RPMI7951 (cell line): Measurements from ENCODE around the gene RPN2. TPM values are rescaled to one million over a fixed set of nuclear protein-coding genes. Genes with fewer than 3 reads are reported as not detected.
"Not testable (repeated sequence)": the region's sequence is repeated elsewhere in the genome, so short reads cannot be mapped to it uniquely, and the experiment has no call there.

ENCODE experiments used
- DNase-seq: peaks from one replicate; pipeline ENCODE4 v3.0.0-alpha.2; 2012; ENCODE audit warnings: low read depth
- total RNA-seq: library from RNA; depleted of rRNA; stranded (reverse); fragments of >200 nt; shearing (Covaris generic); gene quantifications from 2 replicates; pipeline ENCODE4 v1.2.3, GENCODE V29; 2014; rRNA removed

RPN2 gene
- total RNA-seq = 527 and 744 TPM in 2 replicates

GRCh38 chr20:37178839-37179682, at the start of gene RPN2, which contains the start of gene MROH8:
RPN2 (plus strand) TSS chr20:37179330; CDS start chr20:37179357, 27 bp downstream.
MROH8 (minus strand) TSS chr20:37179548.
- peak; percentile 100 for DNase-seq

GRCh38 chr20:37131486-37131885, 47.6 kb upstream of the RPN2 start:
- DNase-seq = no peak

- DNase-seq = no peak
Observed at GRCh38 chr20:37133952-37134351, 45.2 kb upstream of the RPN2 start.

- no peak for DNase-seq
Observed at GRCh38 chr20:37137547-37137946, 41.6 kb upstream of the RPN2 start.

GRCh38 chr20:37142708-37143107, 36.4 kb upstream of the RPN2 start:
- no peak for DNase-seq

- no peak for DNase-seq
Observed at GRCh38 chr20:37144856-37145404, 34.2 kb upstream of the RPN2 start.

GRCh38 chr20:37147250-37147649, 31.9 kb upstream of the RPN2 start:
- DNase-seq = no peak

- DNase-seq = not testable (repeated sequence)
Observed at GRCh38 chr20:37150864-37151263, 28.3 kb upstream of the RPN2 start.

GRCh38 chr20:37151529-37151928, 27.6 kb upstream of the RPN2 start:
- no peak for DNase-seq

- DNase-seq = no peak
Observed at GRCh38 chr20:37152284-37152683, 26.8 kb upstream of the RPN2 start.

GRCh38 chr20:37154684-37155298, 24.3 kb upstream of the RPN2 start:
- DNase-seq = no peak

GRCh38 chr20:37155987-37156386, 23.1 kb upstream of the RPN2 start:
- no peak for DNase-seq

GRCh38 chr20:37158248-37158647, 20.9 kb upstream of the RPN2 start:
- no peak for DNase-seq

GRCh38 chr20:37160683-37161082, 18.4 kb upstream of the RPN2 start:
- DNase-seq = no peak

GRCh38 chr20:37161830-37162549, 17.1 kb upstream of the RPN2 start:
- DNase-seq = no peak

- DNase-seq = no peak
Observed at GRCh38 chr20:37162646-37163045, 16.5 kb upstream of the RPN2 start.

GRCh38 chr20:37163832-37164554, 15.1 kb upstream of the RPN2 start:
- DNase-seq = no peak

- no peak for DNase-seq
Observed at GRCh38 chr20:37165031-37165430, 14.1 kb upstream of the RPN2 start.

GRCh38 chr20:37166867-37167266, 12.3 kb upstream of the RPN2 start:
- no peak for DNase-seq

- DNase-seq = no peak
Observed at GRCh38 chr20:37172836-37173235, 6.3 kb upstream of the RPN2 start.
